Body of pancreas (tissue), 4 donors: ENCODE results near the gene NRBF2.

Experiments used
- POLR2A ChIP-seq, 3 donors: fragments of 450-650 bp; IDR thresholded peaks; one replicate each; pipeline ENCODE4 v1.6.1; 2016; ENCODE audit warnings: antibody characterized with exemption in 3 of 3, mild to moderate bottlenecking in 2 of 3
- TF ChIP-seq, protein P1 (sequence below), 7 experiments: fragments of 450-650 bp in 4 of 7; fragments of 200-600 bp in 3 of 7; sonication (generic) in 3 of 7; IDR thresholded peaks; one replicate each; pipeline ENCODE4 v1.5.1; 2016 to 2019; ENCODE audit warnings: antibody characterized with exemption in 7 of 7

DNA sequence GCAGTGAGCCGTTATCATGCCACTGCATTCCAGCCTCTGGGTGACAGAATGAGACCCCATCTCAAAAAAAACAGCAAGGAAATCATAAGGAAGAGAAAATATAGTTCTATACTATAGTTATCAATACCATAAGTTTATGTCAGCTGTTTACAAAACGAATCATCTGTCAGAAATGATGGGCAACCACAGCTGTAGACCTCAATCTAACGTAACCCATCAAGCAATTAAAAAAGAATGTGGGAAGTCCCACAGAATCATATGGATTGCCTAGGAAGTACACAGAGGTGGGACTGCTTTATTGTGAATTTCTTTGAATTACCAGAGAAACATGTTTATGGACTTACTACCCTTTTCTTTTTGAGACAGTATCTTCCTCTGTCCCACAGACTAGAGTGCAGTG, 6.9 kb downstream of the NRBF2 start:
- TF ChIP-seq, protein P1, sequence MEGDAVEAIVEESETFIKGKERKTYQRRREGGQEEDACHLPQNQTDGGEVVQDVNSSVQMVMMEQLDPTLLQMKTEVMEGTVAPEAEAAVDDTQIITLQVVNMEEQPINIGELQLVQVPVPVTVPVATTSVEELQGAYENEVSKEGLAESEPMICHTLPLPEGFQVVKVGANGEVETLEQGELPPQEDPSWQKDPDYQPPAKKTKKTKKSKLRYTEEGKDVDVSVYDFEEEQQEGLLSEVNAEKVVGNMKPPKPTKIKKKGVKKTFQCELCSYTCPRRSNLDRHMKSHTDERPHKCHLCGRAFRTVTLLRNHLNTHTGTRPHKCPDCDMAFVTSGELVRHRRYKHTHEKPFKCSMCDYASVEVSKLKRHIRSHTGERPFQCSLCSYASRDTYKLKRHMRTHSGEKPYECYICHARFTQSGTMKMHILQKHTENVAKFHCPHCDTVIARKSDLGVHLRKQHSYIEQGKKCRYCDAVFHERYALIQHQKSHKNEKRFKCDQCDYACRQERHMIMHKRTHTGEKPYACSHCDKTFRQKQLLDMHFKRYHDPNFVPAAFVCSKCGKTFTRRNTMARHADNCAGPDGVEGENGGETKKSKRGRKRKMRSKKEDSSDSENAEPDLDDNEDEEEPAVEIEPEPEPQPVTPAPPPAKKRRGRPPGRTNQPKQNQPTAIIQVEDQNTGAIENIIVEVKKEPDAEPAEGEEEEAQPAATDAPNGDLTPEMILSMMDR (IDR thresholded peaks at IDR 0.05), result no peak
- TF ChIP-seq POLR2A (IDR thresholded peaks at IDR 0.05), result no peak
